DMS153 treated with DMSO at 0.1 percent for 48 hours (cell line): ENCODE data around the gene PDIA2.
A peak's percentile ranks its signal among the peaks of the same experiment; 100 is the strongest.
"Not testable (repeated sequence)": the region's sequence is repeated elsewhere in the genome, so short reads cannot be mapped to it uniquely, and the experiment has no call there.

ENCODE experiments used
- DNase-seq: peaks from one replicate; lab custom pipeline; 2025; ENCODE audit not compliant: unreplicated experiment; lab: John Stamatoyannopoulos, UW

Gene PDIA2, protein sequence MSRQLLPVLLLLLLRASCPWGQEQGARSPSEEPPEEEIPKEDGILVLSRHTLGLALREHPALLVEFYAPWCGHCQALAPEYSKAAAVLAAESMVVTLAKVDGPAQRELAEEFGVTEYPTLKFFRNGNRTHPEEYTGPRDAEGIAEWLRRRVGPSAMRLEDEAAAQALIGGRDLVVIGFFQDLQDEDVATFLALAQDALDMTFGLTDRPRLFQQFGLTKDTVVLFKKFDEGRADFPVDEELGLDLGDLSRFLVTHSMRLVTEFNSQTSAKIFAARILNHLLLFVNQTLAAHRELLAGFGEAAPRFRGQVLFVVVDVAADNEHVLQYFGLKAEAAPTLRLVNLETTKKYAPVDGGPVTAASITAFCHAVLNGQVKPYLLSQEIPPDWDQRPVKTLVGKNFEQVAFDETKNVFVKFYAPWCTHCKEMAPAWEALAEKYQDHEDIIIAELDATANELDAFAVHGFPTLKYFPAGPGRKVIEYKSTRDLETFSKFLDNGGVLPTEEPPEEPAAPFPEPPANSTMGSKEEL

DNA sequence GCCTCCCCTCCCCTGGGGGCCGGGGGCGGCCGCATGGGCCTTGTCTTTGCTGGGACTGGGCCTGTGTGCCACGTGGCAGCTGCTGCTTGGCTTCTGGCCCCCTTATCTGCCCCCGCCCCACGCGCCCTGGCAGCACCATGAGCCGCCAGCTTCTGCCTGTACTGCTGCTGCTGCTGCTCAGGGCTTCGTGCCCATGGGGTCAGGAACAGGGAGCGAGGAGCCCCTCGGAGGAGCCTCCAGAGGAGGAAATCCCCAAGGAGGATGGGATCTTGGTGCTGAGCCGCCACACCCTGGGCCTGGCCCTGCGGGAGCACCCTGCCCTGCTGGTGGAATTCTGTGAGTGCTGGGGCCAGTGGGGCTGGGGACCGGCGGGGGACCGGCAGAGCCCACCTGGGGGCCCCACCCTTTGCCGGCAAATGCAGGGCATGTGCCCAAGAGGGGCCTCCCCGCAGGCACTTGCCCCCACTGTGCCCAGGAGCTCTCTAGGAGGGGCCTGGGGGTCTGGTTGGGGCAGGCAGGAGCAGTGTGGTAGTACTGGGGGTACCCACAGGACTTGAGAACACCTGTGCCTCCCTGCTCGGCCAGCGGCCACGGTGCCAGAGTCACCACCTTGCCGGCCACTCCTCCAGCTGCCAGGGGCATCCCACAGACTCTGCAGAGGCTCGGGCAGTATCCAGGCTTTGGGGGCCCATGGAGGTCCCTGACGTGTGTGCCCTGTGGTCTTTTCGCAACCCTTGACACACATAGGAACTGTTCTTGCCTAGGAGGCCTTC is at the start of gene PDIA2:
PDIA2 (plus strand) TSS at position 132 of the 773 bp plus-strand sequence; CDS start at position 138, 6 bp downstream.
- no peak for DNase-seq

DNA sequence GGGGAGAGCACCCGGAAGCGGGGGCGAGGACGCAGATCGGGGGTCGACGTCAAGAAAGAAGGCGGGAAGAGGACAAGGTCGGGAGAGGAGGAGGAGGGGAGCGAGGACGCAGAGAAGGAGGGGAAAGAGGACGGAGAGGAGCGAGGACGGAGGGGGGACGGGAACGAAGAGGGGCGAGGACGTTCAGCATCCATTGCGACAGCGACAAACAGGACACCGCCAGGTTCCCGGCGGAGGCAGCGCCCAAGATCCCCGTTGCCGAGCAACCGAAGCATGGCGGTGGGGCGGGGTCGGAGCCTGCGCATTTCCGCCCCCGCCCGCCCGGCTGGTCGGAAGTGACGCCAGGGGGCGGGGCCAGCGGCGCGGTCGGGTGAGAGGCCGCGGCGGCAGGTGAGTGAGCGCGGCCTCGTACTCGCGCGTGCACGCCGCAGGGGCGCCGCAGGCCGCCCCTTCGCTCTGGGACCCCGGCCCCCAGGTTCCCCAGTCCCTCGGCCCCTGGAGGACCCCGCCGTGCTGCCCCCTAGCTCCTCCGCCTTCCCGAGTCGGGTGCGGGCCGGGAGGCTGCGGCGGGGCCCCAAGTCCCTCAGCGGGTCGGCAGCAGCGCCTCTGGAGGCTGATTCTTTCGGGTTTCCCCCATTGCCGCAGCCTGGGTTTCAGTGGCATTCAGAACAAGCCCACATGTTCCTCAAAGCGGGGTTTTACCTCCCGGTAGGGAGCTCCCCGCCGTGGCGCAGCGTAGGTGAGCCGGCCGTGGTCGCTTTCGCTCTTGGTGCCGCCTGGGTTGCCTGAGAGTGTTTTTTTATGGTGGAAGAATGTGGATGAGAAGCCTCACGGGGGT is 48.3 kb upstream of the PDIA2 start, which contains the start of gene FAM234A:
FAM234A (plus strand) TSS at position 354 of the 838 bp plus-strand sequence. CDS start 19,593 bp downstream, outside the sequence.
- DNase-seq: peak; percentile 83

DNA sequence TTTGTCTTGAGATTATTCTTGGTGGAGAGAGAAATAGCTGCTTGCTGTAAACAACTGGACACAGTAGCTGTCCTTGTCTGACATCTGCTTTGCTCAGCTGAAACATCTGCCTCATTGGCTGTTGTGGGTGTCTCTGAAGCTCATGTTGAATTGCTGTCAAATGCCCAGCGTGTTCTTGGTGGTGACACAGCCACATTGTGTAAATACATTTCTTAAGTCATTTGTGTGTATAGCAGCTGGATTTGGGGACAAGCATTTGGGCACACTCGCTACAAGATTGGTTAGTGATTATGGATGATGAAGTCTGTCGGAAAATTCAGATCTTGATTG is 43.1 kb upstream of the PDIA2 start:
- DNase-seq: no peak

GRCh38 chr16:240559-240958 is 42.4 kb upstream of the PDIA2 start:
- no peak for DNase-seq

- no peak for DNase-seq
Observed at GRCh38 chr16:242281-242680, 40.7 kb upstream of the PDIA2 start.

GRCh38 chr16:243348-243747 is 39.6 kb upstream of the PDIA2 start:
- DNase-seq: no peak

DNA sequence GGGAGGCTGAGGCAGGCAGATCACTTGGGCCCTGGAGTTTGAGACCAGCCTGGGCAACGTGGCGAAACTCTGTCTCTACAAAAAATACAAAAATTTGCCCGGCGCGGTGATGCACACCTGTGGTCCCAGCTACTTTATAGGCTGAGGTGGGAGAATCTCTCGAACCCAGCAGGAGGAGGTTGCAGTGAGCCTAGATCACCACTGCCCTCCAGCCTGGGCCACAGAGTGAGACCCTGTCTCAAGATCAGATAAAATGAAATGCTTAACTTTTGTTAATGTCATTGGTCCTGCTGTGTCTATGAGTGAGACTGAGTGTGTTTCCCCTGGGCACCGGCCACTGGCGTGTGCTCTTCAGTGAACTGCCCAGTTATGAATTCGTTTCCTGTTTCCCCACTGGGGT is 37.9 kb upstream of the PDIA2 start:
- no peak for DNase-seq

- no peak for DNase-seq
Observed at GRCh38 chr16:247027-247426, 35.9 kb upstream of the PDIA2 start.

GRCh38 chr16:249431-249830 is 33.5 kb upstream of the PDIA2 start:
- DNase-seq: no peak

GRCh38 chr16:252366-253337 is 30.3 kb upstream of the PDIA2 start:
- no peak for DNase-seq

- DNase-seq: no peak
Observed at GRCh38 chr16:253833-254232, 29.1 kb upstream of the PDIA2 start.

DNA sequence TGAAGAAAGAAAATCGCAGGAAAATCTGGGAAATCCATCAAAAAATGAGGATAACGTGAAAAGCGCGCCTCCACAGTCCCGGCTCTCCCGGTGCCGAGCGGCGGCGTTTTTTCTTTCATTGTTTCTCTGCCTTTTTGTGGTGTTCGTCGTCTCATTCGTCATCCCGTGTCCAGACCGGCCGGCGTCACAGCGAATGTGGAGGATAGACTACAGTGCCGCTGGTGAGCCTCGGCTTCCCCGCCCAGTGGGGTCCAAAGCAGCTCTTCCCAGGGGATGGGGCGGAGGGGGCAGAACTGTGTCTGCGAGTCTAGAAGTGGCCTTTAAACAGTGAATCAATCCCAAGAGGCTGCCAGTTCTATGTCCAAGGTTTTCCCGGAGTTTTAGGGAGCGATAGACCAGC is 28.5 kb upstream of the PDIA2 start:
- no peak for DNase-seq

DNA sequence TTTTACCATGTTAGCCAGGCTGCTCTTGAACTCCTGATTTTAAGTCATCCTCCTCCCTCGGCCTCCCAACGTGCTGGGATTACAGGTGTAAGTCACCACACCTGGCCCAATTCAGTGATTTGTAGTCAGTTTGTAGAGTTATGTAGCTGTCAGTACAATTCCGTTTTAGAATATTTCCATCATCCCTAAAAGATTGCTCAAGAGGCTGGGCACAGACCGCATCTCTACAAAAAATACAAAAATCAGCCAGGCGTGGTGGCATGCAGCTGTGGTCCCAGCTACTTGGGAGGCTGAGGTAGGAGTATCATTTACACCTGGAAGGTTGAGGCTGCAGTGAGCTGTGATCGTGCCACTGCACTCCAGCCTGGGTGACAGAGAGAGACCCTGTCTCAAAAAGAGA is 27.8 kb upstream of the PDIA2 start:
- DNase-seq: no peak

DNA sequence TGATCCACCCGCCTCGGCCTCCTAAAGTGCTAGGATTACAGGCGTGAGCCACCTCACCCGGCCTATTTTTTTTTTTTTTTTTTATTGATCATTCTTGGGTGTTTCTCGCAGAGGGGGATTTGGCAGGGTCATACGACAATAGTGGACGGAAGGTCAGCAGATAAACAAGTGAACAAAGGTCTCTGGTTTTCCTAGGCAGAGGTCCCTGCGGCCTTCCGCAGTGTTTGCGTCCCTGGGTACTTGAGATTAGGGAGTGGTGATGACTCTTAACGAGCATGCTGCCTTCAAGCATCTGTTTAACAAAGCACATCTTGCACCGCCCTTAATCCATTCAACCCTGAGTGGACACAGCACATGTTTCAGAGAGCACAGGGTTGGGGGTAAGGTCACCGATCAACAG is 24.9 kb upstream of the PDIA2 start:
- DNase-seq: not testable (repeated sequence)

DNA sequence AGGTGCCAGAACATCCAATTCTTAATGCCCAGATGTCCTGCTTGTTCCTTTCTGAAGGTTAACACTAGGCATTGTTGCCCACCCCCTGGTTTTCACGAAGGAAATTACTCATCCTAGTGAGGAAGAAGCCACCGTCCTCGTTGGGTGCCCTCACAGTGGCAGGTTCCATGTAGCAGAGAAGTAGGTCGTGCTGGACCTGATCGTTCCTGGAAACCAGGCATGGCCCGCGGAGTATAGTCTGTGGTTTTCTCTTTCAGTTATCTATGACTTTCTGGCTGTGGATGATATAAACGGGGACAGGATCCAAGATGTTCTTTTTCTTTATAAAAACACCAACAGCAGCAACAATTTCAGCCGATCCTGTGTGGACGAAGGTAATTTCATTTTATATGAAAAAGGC is 23.7 kb upstream of the PDIA2 start:
- no peak for DNase-seq

DNA sequence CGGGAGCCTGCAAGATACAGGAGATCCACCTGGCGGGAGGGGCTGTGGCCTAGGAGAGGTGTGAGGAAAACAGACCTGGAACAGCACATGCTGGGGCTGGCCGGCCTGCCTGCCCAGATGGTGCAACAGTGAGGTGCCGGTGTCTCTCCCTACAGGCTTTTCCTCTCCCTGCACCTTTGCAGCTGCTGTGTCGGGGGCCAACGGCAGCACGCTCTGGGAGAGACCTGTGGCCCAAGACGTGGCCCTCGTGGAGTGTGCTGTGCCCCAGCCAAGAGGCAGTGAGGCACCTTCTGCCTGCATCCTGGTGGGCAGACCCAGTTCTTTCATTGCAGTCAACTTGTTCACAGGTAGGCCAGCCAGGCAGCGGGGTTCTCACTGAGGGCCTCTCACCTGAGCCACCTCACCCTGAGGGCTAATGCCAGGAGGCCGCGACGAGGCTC is 23.1 kb upstream of the PDIA2 start:
- DNase-seq: no peak

GRCh38 chr16:260326-260725 is 22.6 kb upstream of the PDIA2 start:
- no peak for DNase-seq

DNA sequence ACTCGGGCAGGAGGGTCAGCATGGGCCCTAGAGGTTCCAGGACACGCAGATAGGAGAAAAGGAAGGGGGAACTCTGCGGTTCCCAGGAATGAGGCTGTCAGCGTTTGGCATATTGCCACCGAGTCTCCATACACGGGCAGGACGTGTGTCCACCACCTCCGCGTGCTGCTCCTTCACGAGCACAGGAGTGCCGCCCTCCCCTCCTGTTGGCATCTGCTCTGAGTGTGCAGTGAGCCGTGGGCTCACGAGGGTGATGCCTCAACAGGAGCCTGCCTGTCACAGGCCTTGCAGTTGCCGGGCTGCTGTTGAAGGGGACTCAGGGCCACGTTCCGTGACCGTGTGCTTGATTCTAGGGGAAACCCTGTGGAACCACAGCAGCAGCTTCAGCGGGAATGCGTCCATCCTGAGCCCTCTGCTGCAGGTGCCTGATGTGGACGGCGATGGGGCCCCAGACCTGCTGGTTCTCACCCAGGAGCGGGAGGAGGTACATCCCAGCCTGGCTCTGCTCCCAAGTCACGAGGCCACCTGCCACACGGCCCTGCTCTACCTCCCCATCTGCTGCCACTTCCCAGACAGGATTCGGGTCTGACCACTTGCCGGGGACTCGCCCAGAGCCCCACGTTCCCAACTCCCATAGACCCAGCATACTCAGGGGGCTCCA is 21.8 kb upstream of the PDIA2 start:
- no peak for DNase-seq

GRCh38 chr16:262121-262745 is 20.7 kb upstream of the PDIA2 start:
- no peak for DNase-seq
